Activated naive CD8-positive, alpha-beta T cell treated with anti-CD3 and anti-CD28 coated beads, Interleukin-2, amount 10 ng/mL, durations not matched to agents 7 days and 5 days (primary cell): Measurements from ENCODE around the gene SPEM1. TPM values are rescaled to one million over a fixed set of nuclear protein-coding genes. Genes with fewer than 3 reads are reported as not detected.

Experiments
- ATAC-seq: fragments of 150-1000 bp; cut with Tn5 transposase; one replicate; pipeline ENCODE4 v1.10.0; 2021; ENCODE audit warnings: low read depth, moderate library complexity
- POLR2A ChIA-PET: fragments of 350-600 bp; sonication (Branson Sonifier 250); formaldehyde crosslinking; loops from one replicate; lab custom pipeline; 2021; ENCODE audit warnings: antibody characterized with exemption; lab: Charles Lee
- DNase-seq: peaks from one replicate; pipeline ENCODE4 v3.0.0; 2021
- H3K27ac Mint-ChIP-seq: one replicate; pipeline ENCODE4 v1.8.0; 2022; ENCODE audit warnings: mild to moderate bottlenecking, mixed read lengths
- H3K27me3 Mint-ChIP-seq: one replicate; pipeline ENCODE4 v1.8.0; 2022; ENCODE audit warnings: mild to moderate bottlenecking, moderate library complexity, mixed read lengths
- H3K36me3 Mint-ChIP-seq: one replicate; pipeline ENCODE4 v1.8.0; 2021; ENCODE audit warnings: mild to moderate bottlenecking, mixed read lengths
- H3K4me1 Mint-ChIP-seq: one replicate; pipeline ENCODE4 v1.8.0; 2021; ENCODE audit warnings: mixed read lengths
- H3K4me3 Mint-ChIP-seq: one replicate; pipeline ENCODE4 v1.8.0; 2022; ENCODE audit warnings: mild to moderate bottlenecking, moderate library complexity, mixed read lengths
- H3K9me3 Mint-ChIP-seq: one replicate; pipeline ENCODE4 v1.8.0; 2021; ENCODE audit warnings: mixed read lengths
- total RNA-seq, 2 experiments: library from RNA; stranded (reverse); gene quantifications; one replicate each; pipeline ENCODE4 v1.2.3, GENCODE V29; 2021

SPEM1 gene, protein sequence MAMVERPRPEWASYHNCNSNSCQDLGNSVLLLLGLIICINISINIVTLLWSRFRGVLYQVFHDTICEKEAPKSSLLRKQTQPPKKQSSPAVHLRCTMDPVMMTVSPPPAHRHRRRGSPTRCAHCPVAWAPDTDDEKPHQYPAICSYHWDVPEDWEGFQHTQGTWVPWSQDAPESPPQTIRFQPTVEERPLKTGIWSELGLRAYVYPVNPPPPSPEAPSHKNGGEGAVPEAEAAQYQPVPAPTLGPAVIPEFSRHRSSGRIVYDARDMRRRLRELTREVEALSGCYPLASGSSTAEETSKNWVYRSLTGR
- total RNA-seq, result not detected

DNA sequence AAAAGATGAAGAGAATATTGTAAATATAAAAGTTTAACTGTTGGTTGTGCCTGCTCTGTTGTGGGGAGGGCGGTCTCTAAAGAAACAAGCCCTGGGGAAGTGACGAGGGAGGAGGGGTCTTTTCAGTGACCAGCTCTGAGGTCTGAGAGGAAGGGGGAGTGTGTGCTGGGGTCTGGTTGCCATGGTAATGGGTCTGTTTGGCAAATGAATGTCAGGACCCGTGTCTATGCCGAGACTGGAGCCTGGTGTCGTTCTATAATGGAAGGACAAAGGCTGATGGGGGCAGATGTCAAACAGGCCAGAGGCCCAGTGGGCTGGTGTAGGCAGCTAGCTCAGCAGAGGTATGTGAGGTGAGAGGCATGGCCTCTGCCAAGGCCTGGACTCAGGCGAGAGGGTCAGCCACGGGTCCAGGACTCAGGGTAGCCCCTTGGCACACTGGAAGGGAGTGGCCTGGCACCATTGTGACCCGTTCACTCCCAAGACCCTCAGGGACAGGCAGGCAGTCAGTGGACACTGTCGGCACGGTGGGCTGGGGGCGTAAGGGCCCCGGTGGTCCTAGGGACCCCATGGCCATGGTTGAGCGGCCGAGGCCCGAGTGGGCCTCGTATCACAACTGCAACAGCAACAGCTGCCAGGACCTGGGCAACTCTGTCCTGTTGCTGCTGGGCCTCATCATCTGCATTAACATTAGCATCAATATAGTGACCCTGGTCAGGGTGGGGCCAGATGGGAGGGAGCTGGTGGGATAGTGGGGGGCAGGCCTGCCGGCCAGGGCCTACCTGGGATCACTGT lies at the start of gene SPEM1:
Gene SPEM1 (plus strand): TSS at position 506 of the 792 bp plus-strand sequence. CDS start 61 bp downstream, at position 567.
- POLR2A ChIA-PET, result interaction anchor here (0.6 kb wide), 1 partner anchor 230 kb away, joined by 3 read pairs; the partner anchor contains the start of gene ATP1B2
- no peaks in the 10 kb centered on the region for H3K27me3 Mint-ChIP-seq
- no peaks in the 10 kb centered on the region for H3K36me3 Mint-ChIP-seq
- no peak for DNase-seq
- H3K4me3 Mint-ChIP-seq, result no peak within 1 kb of the TSS
- peaks cover 1% of the 10 kb centered on the region for H3K4me1 Mint-ChIP-seq
- H3K9me3 Mint-ChIP-seq, result no peaks in the 10 kb centered on the region
- no peak within 1 kb of the TSS for H3K27ac Mint-ChIP-seq
- ATAC-seq, result no peak

DNA sequence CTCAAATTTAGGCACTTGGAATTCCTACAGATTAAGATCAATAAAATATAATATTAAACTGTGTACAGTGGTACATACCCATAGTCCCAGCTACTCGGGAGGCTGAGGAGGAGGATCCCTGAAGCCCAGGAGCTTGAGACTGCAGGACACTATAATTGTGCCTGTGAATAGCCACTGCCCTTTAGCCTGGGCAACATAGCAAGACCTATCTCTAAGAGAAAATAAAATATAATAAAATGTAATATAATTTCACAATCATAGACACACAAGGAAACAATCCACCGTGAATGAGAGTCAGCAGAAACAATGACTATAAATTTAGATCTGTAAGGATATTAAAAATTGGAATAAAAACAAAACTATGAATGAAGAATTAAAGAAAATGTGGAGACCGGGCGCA lies 49.3 kb upstream of the SPEM1 start:
- no peak overlapping the region for H3K27ac Mint-ChIP-seq
- H3K4me3 Mint-ChIP-seq, result no peak overlapping the region
- POLR2A ChIA-PET, result interaction anchor here (0.6 to 2.1 kb wide), 2 partner anchors 10 to 14 kb away, joined by 3 to 5 read pairs; no protein-coding TSS in a partner anchor
- H3K36me3 Mint-ChIP-seq, result no peaks in the 10 kb centered on the region
- H3K27me3 Mint-ChIP-seq, result peaks cover 8% of the 10 kb centered on the region
- no peaks in the 10 kb centered on the region for H3K9me3 Mint-ChIP-seq
- ATAC-seq, result no peak
- DNase-seq, result no peak
- H3K4me1 Mint-ChIP-seq, result peaks cover 2% of the 10 kb centered on the region

GRCh38 chr17:7374353-7374752 lies 45.8 kb upstream of the SPEM1 start:
- DNase-seq (no peak), ATAC-seq (no peak)
- H3K4me3 Mint-ChIP-seq, result no peak overlapping the region
- peaks cover 4% of the 10 kb centered on the region for H3K36me3 Mint-ChIP-seq
- H3K9me3 Mint-ChIP-seq, result peaks cover 4% of the 10 kb centered on the region
- H3K4me1 Mint-ChIP-seq, result no peaks in the 10 kb centered on the region
- POLR2A ChIA-PET, result interaction anchor here (2.2 kb wide), 1 partner anchor 10 kb away, joined by 7 read pairs; no protein-coding TSS in a partner anchor
- H3K27me3 Mint-ChIP-seq, result peaks cover 15% of the 10 kb centered on the region
- no peak overlapping the region for H3K27ac Mint-ChIP-seq

DNA sequence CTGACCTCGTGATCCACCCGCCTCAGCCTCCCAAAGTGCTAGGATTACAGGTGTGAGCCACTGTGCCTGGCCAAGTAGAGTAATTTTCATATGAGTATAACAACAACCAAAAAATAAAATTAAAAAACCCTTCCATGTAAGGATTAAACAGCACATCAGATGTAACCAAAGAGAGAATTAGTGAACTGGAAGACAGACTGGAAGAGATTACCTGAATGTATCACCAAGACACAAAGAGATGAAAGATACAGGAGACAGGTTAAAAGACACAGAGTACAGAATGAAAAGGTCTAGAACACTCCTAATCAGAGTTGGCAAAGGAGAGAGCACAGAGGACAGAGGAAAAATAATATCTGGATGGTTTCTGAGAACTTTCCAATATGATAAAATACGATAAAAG lies 41.0 kb upstream of the SPEM1 start:
- Mint-ChIP-seq H3K36me3 (peaks cover 5% of the 10 kb centered on the region), H3K4me1 (peaks cover 5% of the 10 kb centered on the region), H3K4me3 (no peak overlapping the region), H3K27me3 (peaks cover 38% of the 10 kb centered on the region), H3K27ac (no peak overlapping the region), H3K9me3 (peaks cover 5% of the 10 kb centered on the region)
- POLR2A ChIA-PET, result no interaction called here
- ATAC-seq (no peak), DNase-seq (no peak)

- no peak overlapping the region for H3K27ac Mint-ChIP-seq
- H3K4me1 Mint-ChIP-seq, result peaks cover 11% of the 10 kb centered on the region
- peaks cover 5% of the 10 kb centered on the region for H3K36me3 Mint-ChIP-seq
- H3K4me3 Mint-ChIP-seq, result no peak overlapping the region
- POLR2A ChIA-PET, result interaction anchor here (1.0 kb wide), 1 partner anchor 57 kb away, joined by 4 read pairs; no protein-coding TSS in a partner anchor
- H3K27me3 Mint-ChIP-seq, result peaks cover 37% of the 10 kb centered on the region
- DNase-seq (no peak), ATAC-seq (no peak)
- H3K9me3 Mint-ChIP-seq, result peaks cover 5% of the 10 kb centered on the region
Measured at GRCh38 chr17:7380321-7380720, 39.8 kb upstream of the SPEM1 start.

- H3K27ac Mint-ChIP-seq, result no peak within 1 kb of the TSS
- no peak for ATAC-seq
- POLR2A ChIA-PET, result interaction anchor here (1.0 kb wide), 1 partner anchor 56 kb away, joined by 4 read pairs; no protein-coding TSS in a partner anchor
- no peak for DNase-seq
- H3K36me3 Mint-ChIP-seq, result peaks cover 5% of the 10 kb centered on the region
- H3K4me1 Mint-ChIP-seq, result peaks cover 11% of the 10 kb centered on the region
- H3K27me3 Mint-ChIP-seq, result peaks cover 37% of the 10 kb centered on the region
- peaks cover 5% of the 10 kb centered on the region for H3K9me3 Mint-ChIP-seq
- no peak within 1 kb of the TSS for H3K4me3 Mint-ChIP-seq
Measured at GRCh38 chr17:7380855-7381683, 39.1 kb upstream of the SPEM1 start, which contains the start of gene TNK1. Gene TNK1, plus strand, starts transcription at chr17:7381089. Its CDS starts 1,838 bp downstream, at chr17:7382927.

DNA sequence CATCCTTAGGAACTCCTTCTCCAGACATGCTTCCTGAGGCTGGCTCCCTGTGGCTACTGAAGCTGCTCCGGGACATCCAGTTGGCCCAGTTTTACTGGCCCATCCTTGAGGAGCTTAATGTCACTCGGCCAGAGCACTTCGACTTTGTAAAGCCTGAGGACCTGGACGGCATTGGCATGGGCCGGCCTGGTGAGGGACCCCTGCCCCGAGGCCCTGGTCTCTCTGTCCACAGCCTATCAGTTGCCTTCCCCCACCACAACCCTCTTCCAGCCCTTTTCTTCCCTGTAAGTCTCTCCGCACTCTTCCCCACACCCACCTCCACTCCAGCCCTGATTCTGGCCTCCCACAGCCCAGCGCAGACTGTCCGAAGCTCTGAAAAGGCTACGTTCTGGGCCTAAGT lies 37.2 kb upstream of the SPEM1 start:
- Mint-ChIP-seq H3K4me1 (peaks cover 11% of the 10 kb centered on the region), H3K36me3 (peaks cover 5% of the 10 kb centered on the region), H3K27me3 (peaks cover 32% of the 10 kb centered on the region), H3K27ac (no peak overlapping the region), H3K9me3 (peaks cover 5% of the 10 kb centered on the region), H3K4me3 (no peak overlapping the region)
- ATAC-seq (no peak), DNase-seq (no peak)
- POLR2A ChIA-PET, result no interaction called here

DNA sequence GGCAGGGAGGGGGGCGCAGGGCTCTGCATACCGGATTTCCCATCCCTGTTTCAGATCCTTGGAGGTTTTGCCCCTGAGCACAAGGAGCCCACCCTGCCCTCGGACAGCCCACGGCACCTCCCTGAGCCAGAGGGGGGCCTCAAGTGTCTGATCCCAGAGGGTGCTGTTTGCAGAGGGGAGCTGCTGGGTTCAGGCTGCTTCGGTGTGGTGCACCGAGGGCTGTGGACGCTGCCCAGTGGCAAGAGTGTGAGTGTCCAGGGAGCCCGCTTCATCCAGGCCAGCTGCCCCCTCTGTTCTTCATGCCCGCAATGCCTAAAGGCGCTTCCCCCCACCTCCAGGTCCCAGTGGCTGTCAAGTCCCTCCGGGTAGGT lies 36.8 kb upstream of the SPEM1 start:
- no peak for ATAC-seq
- Mint-ChIP-seq H3K4me3 (peak overlapping the region; percentile 41), H3K27ac (no peak overlapping the region), H3K4me1 (peaks cover 11% of the 10 kb centered on the region), H3K36me3 (peaks cover 5% of the 10 kb centered on the region), H3K9me3 (peaks cover 5% of the 10 kb centered on the region), H3K27me3 (peaks cover 32% of the 10 kb centered on the region)
- no peak for DNase-seq
- POLR2A ChIA-PET, result interaction anchor here (1.4 to 1.9 kb wide), 3 partner anchors 10 to 54 kb away, joined by 3 to 19 read pairs (median 4); partner anchors contain the start of gene PLSCR3

DNA sequence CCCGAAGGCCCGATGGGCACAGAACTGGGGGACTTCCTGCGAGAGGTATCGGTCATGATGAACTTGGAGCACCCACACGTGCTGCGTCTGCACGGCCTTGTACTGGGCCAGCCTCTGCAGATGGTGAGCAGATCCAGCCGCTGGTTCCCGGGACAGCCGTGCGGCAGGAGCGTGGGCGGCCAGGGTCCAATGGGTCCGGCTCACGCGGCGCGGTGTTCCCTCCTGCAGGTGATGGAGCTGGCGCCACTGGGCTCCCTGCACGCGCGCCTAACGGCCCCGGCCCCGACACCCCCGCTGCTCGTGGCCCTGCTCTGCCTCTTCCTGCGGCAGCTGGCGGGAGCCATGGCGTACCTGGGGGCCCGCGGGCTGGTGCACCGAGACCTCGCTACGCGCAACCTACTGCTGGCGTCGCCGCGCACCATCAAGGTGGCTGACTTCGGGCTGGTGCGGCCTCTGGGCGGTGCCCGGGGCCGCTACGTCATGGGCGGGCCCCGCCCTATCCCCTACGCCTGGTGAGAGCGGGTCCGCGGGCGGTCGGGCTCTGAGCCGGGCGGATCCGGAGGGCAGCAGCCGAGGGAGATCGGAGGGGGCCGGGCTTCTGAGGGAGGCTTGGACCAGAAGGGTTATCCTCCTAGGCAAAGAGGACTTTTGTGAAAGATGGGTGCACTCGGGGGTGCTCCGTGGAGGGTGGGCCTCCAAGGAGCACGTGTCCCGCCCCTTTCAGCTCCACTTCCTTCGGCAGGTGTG lies 36.2 kb upstream of the SPEM1 start:
- peak; percentile 86 for DNase-seq
- Mint-ChIP-seq H3K9me3 (peaks cover 5% of the 10 kb centered on the region), H3K27ac (peak overlapping the region; percentile 63), H3K36me3 (peaks cover 5% of the 10 kb centered on the region), H3K4me1 (peaks cover 11% of the 10 kb centered on the region), H3K27me3 (peaks cover 31% of the 10 kb centered on the region), H3K4me3 (peak overlapping the region; percentile 76)
- peak; percentile 97 for ATAC-seq
- POLR2A ChIA-PET, result interaction anchor here (0.5 to 2.2 kb wide), 15 partner anchors 9 to 304 kb away, joined by 3 to 19 read pairs (median 3); partner anchors contain the start of genes GPS2, PLSCR3, TMEM102 and TMEM256

DNA sequence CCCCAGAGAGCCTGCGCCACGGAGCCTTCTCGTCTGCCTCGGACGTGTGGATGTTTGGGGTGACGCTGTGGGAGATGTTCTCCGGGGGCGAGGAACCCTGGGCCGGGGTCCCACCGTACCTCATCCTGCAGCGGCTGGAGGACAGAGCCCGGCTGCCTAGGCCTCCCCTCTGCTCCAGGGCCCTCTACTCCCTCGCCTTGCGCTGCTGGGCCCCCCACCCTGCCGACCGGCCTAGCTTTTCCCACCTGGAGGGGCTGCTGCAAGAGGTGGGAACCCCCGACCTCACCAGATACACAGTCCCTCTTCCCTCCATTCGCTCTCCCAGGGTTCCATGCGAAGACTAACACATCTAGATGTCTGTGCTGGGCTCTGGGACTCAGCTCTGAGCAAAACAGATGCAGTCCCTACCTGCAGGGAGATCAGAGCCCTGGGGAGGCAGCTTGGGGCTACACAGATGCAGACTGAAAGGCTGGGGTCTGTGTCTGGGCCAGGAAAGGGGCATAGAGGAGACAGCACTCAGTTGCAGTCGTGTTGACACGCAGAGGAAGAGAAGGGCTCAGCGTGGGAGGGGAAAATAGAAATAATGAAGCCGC lies 35.5 kb upstream of the SPEM1 start:
- Mint-ChIP-seq H3K36me3 (no peaks in the 10 kb centered on the region), H3K4me3 (peak overlapping the region; percentile 76), H3K9me3 (no peaks in the 10 kb centered on the region), H3K27ac (peak overlapping the region; percentile 63), H3K27me3 (peaks cover 26% of the 10 kb centered on the region), H3K4me1 (peaks cover 11% of the 10 kb centered on the region)
- DNase-seq (no peak), ATAC-seq (no peak)
- POLR2A ChIA-PET, result interaction anchor here (0.5 to 2.2 kb wide), 15 partner anchors 9 to 303 kb away, joined by 3 to 19 read pairs (median 3); partner anchors contain the start of genes GPS2, PLSCR3, TMEM102 and TMEM256

DNA sequence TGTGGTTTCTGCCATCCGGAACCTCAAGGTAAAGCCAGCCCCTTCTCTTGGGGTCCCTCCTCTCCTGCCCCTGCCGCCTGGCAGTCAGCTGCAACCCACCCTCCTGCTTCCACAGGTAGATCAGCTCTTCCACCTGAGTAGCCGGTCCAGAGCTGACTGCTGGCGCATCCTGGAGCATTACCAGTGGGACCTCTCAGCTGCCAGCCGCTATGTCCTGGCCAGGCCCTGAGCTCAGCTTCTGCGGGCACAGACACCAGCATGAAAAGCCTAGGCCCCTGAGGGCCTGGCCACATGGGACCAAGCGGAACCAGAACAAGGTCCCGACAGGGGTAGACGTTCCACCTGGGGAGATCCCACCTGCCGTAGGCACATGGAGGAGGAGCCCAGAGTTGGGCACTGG lies 31.3 kb upstream of the SPEM1 start:
- ATAC-seq (no peak), DNase-seq (no peak)
- no peak overlapping the region for H3K27ac Mint-ChIP-seq
- peaks cover 19% of the 10 kb centered on the region for H3K4me1 Mint-ChIP-seq
- POLR2A ChIA-PET, result interaction anchor here (0.8 kb wide), 2 partner anchors 15 to 37 kb away, joined by 3 read pairs; partner anchors contain the start of gene TMEM256
- peaks cover 6% of the 10 kb centered on the region for H3K36me3 Mint-ChIP-seq
- H3K4me3 Mint-ChIP-seq, result no peak overlapping the region
- H3K9me3 Mint-ChIP-seq, result no peaks in the 10 kb centered on the region
- H3K27me3 Mint-ChIP-seq, result no peaks in the 10 kb centered on the region
